Esophagus squamous epithelium (tissue), 5 donors: Measurements from ENCODE around the gene SLC26A11. TPM values are rescaled to one million over a fixed set of nuclear protein-coding genes. Genes with fewer than 3 reads are reported as not detected.

ENCODE experiments used
- DNase-seq: peaks from one replicate; lab custom pipeline; 2025; lab: John Stamatoyannopoulos, UW
- H3K27ac ChIP-seq, 4 donors: fragments of 200-600 bp; sonication (generic); one replicate each; pipeline ENCODE4 v1.5.1; 2016 to 2019; ENCODE audit warnings: mild to moderate bottlenecking in 1 of 4
- H3K27me3 ChIP-seq, 4 donors: fragments of 200-600 bp; sonication (generic); 1 replicate in 3 of 4; 2 replicates in 1 of 4; pipeline versions ENCODE4 v1.5.1 to v1.6.0; 2017 to 2021; ENCODE audit warnings: antibody characterized with exemption in 1 of 4
- H3K36me3 ChIP-seq, 3 donors: fragments of 200-600 bp; sonication (generic); one replicate each; pipeline ENCODE4 v1.5.1; 2016 to 2019
- H3K4me1 ChIP-seq, 3 donors: fragments of 200-600 bp; sonication (generic); one replicate each; pipeline ENCODE4 v1.5.1; 2017 to 2019
- H3K4me3 ChIP-seq, 4 donors: fragments of 200-600 bp; sonication (generic); 1 replicate in 3 of 4; 2 replicates in 1 of 4; pipeline ENCODE4 v1.5.1; 2016 to 2019; ENCODE audit warnings: mild to moderate bottlenecking in 2 of 4, moderate library complexity in 1 of 4
- H3K9me3 ChIP-seq, 3 donors: fragments of 200-600 bp; sonication (generic); one replicate each; pipeline ENCODE4 v1.5.1; 2016 to 2019
- CTCF ChIP-seq, 6 experiments: fragments of 450-650 bp in 4 of 6; fragments of 200-600 bp in 2 of 6; sonication (generic) in 2 of 6; IDR thresholded peaks; one replicate each; pipeline ENCODE4 v1.5.1; 2016 to 2019; ENCODE audit warnings: antibody characterized with exemption in 6 of 6, mild to moderate bottlenecking in 4 of 6, moderate library complexity in 4 of 6
- POLR2A ChIP-seq, 4 donors: fragments of 450-650 bp; IDR thresholded peaks; one replicate each; pipeline ENCODE4 v1.6.1; 2017; ENCODE audit warnings: antibody characterized with exemption in 4 of 4, mild to moderate bottlenecking in 4 of 4, moderate library complexity in 3 of 4
- WGBS, 2 donors: methylation state at CpG; one replicate each; pipeline ENCODE4 v1.1.5; 2018; 5-methylcytosine and 5-hydroxymethylcytosine counted together
- intact Hi-C: fragments of 100-400 bp; cut with DNase I; formaldehyde crosslinking; loops from one replicate; pipeline ENCODE4 v1.15.0; 2022
- total RNA-seq, 4 donors: library from RNA; depleted of rRNA; stranded (reverse); fragments of >200 nt; gene quantifications; one replicate each; pipeline ENCODE4 v1.1.0, GENCODE V29; 2016
- donor health status: DM: yes; HTN: yes; CAD: no.

The SLC26A11 gene
- total RNA-seq, 4 donors from 2014 or later, result 5.7 to 11.4 (median 7.6) TPM

GRCh38 chr17:80251966-80252365, 31.7 kb downstream of the SLC26A11 start:
- Histone ChIP-seq H3K27me3 (no peaks in the 10 kb centered on the region), H3K36me3 (peaks cover 0 to 47% (median 0%) of the 10 kb centered on the region in 3 donors), H3K4me3 (no peak overlapping the region), H3K4me1 (peaks cover 16 to 43% (median 18%) of the 10 kb centered on the region in 3 donors), H3K27ac (no peak overlapping the region), H3K9me3 (no peaks in the 10 kb centered on the region)
- 80 to 93% methylated on average over 8 to 9 of the region's 11 CpGs for WGBS, 2 donors
- no peak for TF ChIP-seq CTCF (IDR thresholded peaks at IDR 0.05)
- intact Hi-C loops, result no loop called here
- DNase-seq, result no peak

GRCh38 chr17:80252871-80253270, 32.6 kb downstream of the SLC26A11 start:
- intact Hi-C loops, result no loop called here
- Histone ChIP-seq H3K9me3 (no peaks in the 10 kb centered on the region), H3K27ac (peak overlapping the region in 3 of 4 donors; percentile 6 to 84 (median 46))

GRCh38 chr17:80253631-80254395, 33.6 kb downstream of the SLC26A11 start:
- 82% methylated on average over 20 to 21 of the region's 21 CpGs for WGBS, 2 donors
- intact Hi-C loops, result no loop called here
- Histone ChIP-seq H3K9me3 (no peaks in the 10 kb centered on the region), H3K27ac (peak overlapping the region; percentile 38 to 86 (median 81)), H3K4me3 (no peak overlapping the region), H3K27me3 (no peaks in the 10 kb centered on the region), H3K4me1 (peaks cover 16 to 62% (median 18%) of the 10 kb centered on the region in 3 donors), H3K36me3 (peaks cover 0 to 31% (median 0%) of the 10 kb centered on the region in 3 donors)
- DNase-seq, result no peak
- TF ChIP-seq CTCF (IDR thresholded peaks at IDR 0.05), result no peak
- TF ChIP-seq POLR2A (IDR thresholded peaks at IDR 0.05), result no peak

More at GRCh38 chr17:80252871-80253270, 32.6 kb downstream of the SLC26A11 start:
- Histone ChIP-seq H3K27me3 (no peaks in the 10 kb centered on the region), H3K36me3 (peaks cover 0 to 41% (median 0%) of the 10 kb centered on the region in 3 donors), H3K4me1 (peaks cover 16 to 52% (median 18%) of the 10 kb centered on the region in 3 donors), H3K4me3 (no peak overlapping the region)
- 25 to 33% methylated on average over 6 to 13 of the region's 13 CpGs for WGBS, 2 donors
- no peak for DNase-seq
- TF ChIP-seq CTCF (IDR thresholded peaks at IDR 0.05), result peak; percentile 56 to 87 (median 74)
- TF ChIP-seq POLR2A (IDR thresholded peaks at IDR 0.05), result no peak

- Histone ChIP-seq H3K27ac (peak overlapping the region; percentile 78 to 88 (median 85)), H3K4me1 (peaks cover 16 to 70% (median 20%) of the 10 kb centered on the region in 3 donors), H3K27me3 (no peaks in the 10 kb centered on the region), H3K9me3 (no peaks in the 10 kb centered on the region), H3K4me3 (peak overlapping the region in 1 of 4 donors; percentile 22), H3K36me3 (peaks cover 0 to 24% (median 0%) of the 10 kb centered on the region in 3 donors)
- TF ChIP-seq CTCF (IDR thresholded peaks at IDR 0.05) (no peak), POLR2A (IDR thresholded peaks at IDR 0.05) (peak in 1 of 4 donors; percentile 8)
- no peak for DNase-seq
- intact Hi-C loops, result no loop called here
- WGBS, 2 donors, result 30 to 40% methylated on average over 13 of the region's 13 CpGs
Measured at GRCh38 chr17:80254396-80255251, 34.4 kb downstream of the SLC26A11 start.
